IMR-90 (cell line): ENCODE results near the gene CTSS. TPM values are rescaled to one million over a fixed set of nuclear protein-coding genes. Genes with fewer than 3 reads are reported as not detected.

ENCODE experiments used
- ATAC-seq: fragments of 200-7000 bp; cut with Tn5 transposase; 2 replicates; pipeline ENCODE4 v1.9.1; 2020; ENCODE audit warnings: low read depth, mild to moderate bottlenecking, moderate library complexity
- BruUV-seq: library from RNA; stranded (reverse); fragments of 400-500 nt; replicated peaks from 2 replicates; lab custom pipeline; 2021; lab: Mats Ljungman, UMichigan
- CTCF ChIA-PET: fragments of 300-600 bp; formaldehyde crosslinking; extraction: SDS; loops from one replicate; lab custom pipeline; 2021; ENCODE audit warnings: antibody characterized with exemption; lab: Yijun Ruan, JAX
- POLR2A ChIA-PET: fragments of 300-600 bp; sonication (Branson Sonifier 250); formaldehyde crosslinking; loops from one replicate; lab custom pipeline; 2022; ENCODE audit warnings: antibody characterized with exemption; ENCODE audit not compliant: unreplicated experiment; lab: Charles Lee
- DNase-seq: peaks from one replicate; pipeline ENCODE4 v3.0.0; 2013
- H2AFZ ChIP-seq: replicated peaks from 2 replicates; pipeline ENCODE3; 2013; ENCODE audit warnings: low read length, mild to moderate bottlenecking; ENCODE audit not compliant: poor library complexity
- H2AK5ac ChIP-seq: 2 replicates; pipeline ENCODE4 v1.6.1; 2013; ENCODE audit warnings: low read depth, low read length, inconsistent platforms
- H2AK9ac ChIP-seq: replicated peaks from 2 replicates; pipeline ENCODE3; 2013; ENCODE audit warnings: mild to moderate bottlenecking, low read depth, low read length, moderate library complexity; ENCODE audit not compliant: poor library complexity
- H2BK120ac ChIP-seq: 2 replicates; pipeline ENCODE4 v1.6.1; 2013; ENCODE audit warnings: low read depth, low read length, inconsistent platforms
- H2BK15ac ChIP-seq: 3 replicates; pipeline ENCODE4 v1.6.1; 2013; ENCODE audit warnings: low read depth, low read length, inconsistent platforms
- H2BK20ac ChIP-seq: 2 replicates; pipeline ENCODE4 v1.6.1; 2013; ENCODE audit warnings: low read depth, mild to moderate bottlenecking, inconsistent platforms, low read length, moderate library complexity
- H2BK5ac ChIP-seq: 2 replicates; pipeline ENCODE4 v1.6.1; 2013; ENCODE audit warnings: mild to moderate bottlenecking, low read depth, low read length, inconsistent platforms; ENCODE audit not compliant: poor library complexity, severe bottlenecking
- H3K14ac ChIP-seq: replicated peaks from 2 replicates; pipeline ENCODE4 v1.6.1; 2013; ENCODE audit warnings: low read depth, low read length, inconsistent platforms
- H3K18ac ChIP-seq: 2 replicates; pipeline ENCODE4 v1.6.1; 2013; ENCODE audit warnings: low read depth, low read length, control low read depth
- H3K23ac ChIP-seq: 2 replicates; pipeline ENCODE4 v1.6.1; 2013; ENCODE audit warnings: low read depth, low read length, inconsistent platforms
- H3K27ac ChIP-seq: 2 replicates; pipeline ENCODE4 v1.5.1; 2013; ENCODE audit warnings: mild to moderate bottlenecking, control low read depth, low read length; ENCODE audit not compliant: insufficient read depth
- H3K27me3 ChIP-seq: 2 replicates; pipeline ENCODE4 v1.6.1; 2013; ENCODE audit warnings: low read length; ENCODE audit not compliant: control insufficient read depth, insufficient read depth
- H3K36me3 ChIP-seq: 2 replicates; pipeline ENCODE4 v1.6.1; 2013; ENCODE audit warnings: low read length, mixed read lengths; ENCODE audit not compliant: control insufficient read depth, insufficient read depth
- H3K4ac ChIP-seq: 2 replicates; pipeline ENCODE4 v1.6.1; 2013; ENCODE audit warnings: low read depth, low read length, inconsistent platforms
- H3K4me1 ChIP-seq: 2 replicates; pipeline ENCODE4 v1.6.1; 2013; ENCODE audit warnings: low read length, mixed read lengths; ENCODE audit not compliant: control insufficient read depth, insufficient read depth
- H3K4me2 ChIP-seq: 2 replicates; pipeline ENCODE4 v1.6.1; 2013; ENCODE audit warnings: low read depth, mild to moderate bottlenecking, control low read depth, low read length, moderate library complexity
- H3K4me3 ChIP-seq: 2 replicates; pipeline ENCODE4 v1.5.1; 2013; ENCODE audit warnings: low read depth, mild to moderate bottlenecking, control low read depth, low read length, moderate library complexity; ENCODE audit not compliant: insufficient read depth
- H3K56ac ChIP-seq: 2 replicates; pipeline ENCODE4 v1.6.1; 2013; ENCODE audit warnings: low read length, inconsistent platforms; ENCODE audit not compliant: insufficient read depth; ENCODE audit errors: extremely low read depth
- H3K79me1 ChIP-seq, 2 experiments: 2 replicates each; pipeline ENCODE4 v1.6.1; 2013; ENCODE audit warnings: low read length in 2 of 2, inconsistent platforms in 1 of 2, low read depth in 1 of 2
- H3K9ac ChIP-seq: 2 replicates; pipeline ENCODE4 v1.6.1; 2013; ENCODE audit warnings: low read depth, low read length, control low read depth
- H3K9me1 ChIP-seq: 2 replicates; pipeline ENCODE4 v1.6.1; 2013; ENCODE audit warnings: low read length, inconsistent platforms; ENCODE audit not compliant: insufficient read depth
- H3K9me3 ChIP-seq: 2 replicates; pipeline ENCODE4 v1.6.1; 2013; ENCODE audit warnings: low read length; ENCODE audit not compliant: control insufficient read depth, insufficient read depth
- H4K20me1 ChIP-seq: 2 replicates; pipeline ENCODE4 v1.6.1; 2013; ENCODE audit warnings: low read length, inconsistent platforms; ENCODE audit not compliant: insufficient read depth
- H4K5ac ChIP-seq: 2 replicates; pipeline ENCODE4 v1.6.1; 2013; ENCODE audit warnings: mild to moderate bottlenecking, low read depth, low read length, control low read depth
- H4K8ac ChIP-seq, 2 experiments: 2 replicates each; pipeline ENCODE4 v1.6.1; 2013; ENCODE audit warnings: low read depth in 2 of 2, low read length in 2 of 2, control low read depth in 1 of 2, inconsistent platforms in 1 of 2
- H4K91ac ChIP-seq: 2 replicates; pipeline ENCODE4 v1.6.1; 2013; ENCODE audit warnings: low read depth, low read length, inconsistent platforms; ENCODE audit not compliant: insufficient read depth
- BHLHE40 ChIP-seq: fragments of 150-350 bp; IDR thresholded peaks from 2 replicates; pipeline ENCODE4 v1.6.1; 2016; ENCODE audit warnings: mild to moderate bottlenecking, low read depth, low read length
- CEBPB ChIP-seq: IDR thresholded peaks from 2 replicates; pipeline ENCODE4 v1.6.1; 2012; ENCODE audit warnings: low read depth, low read length, improper control_type of control experiment
- CHD1 ChIP-seq: IDR thresholded peaks from 2 replicates; pipeline ENCODE4 v1.6.1; 2012; ENCODE audit warnings: low read depth, low read length, improper control_type of control experiment
- CTCF ChIP-seq: conservative IDR thresholded peaks from 2 replicates; pipeline ENCODE4 v1.5.1; 2012; ENCODE audit warnings: mild to moderate bottlenecking, low read depth, low read length, improper control_type of control experiment
- ELK1 ChIP-seq: fragments of 150-350 bp; IDR thresholded peaks from 2 replicates; pipeline ENCODE4 v1.6.1; 2016; ENCODE audit warnings: low read depth, mild to moderate bottlenecking, low read length, moderate library complexity, borderline replicate concordance
- FOS ChIP-seq: fragments of 150-350 bp; IDR thresholded peaks from 2 replicates; pipeline ENCODE4 v1.6.1; 2016; ENCODE audit warnings: low read depth, low read length
- MAFK ChIP-seq: IDR thresholded peaks from 2 replicates; pipeline ENCODE4 v1.6.1; 2012; ENCODE audit warnings: low read depth, low read length, improper control_type of control experiment
- MAZ ChIP-seq: IDR thresholded peaks from 2 replicates; pipeline ENCODE4 v1.6.1; 2012; ENCODE audit warnings: low read depth, mild to moderate bottlenecking, low read length, improper control_type of control experiment, moderate library complexity, borderline replicate concordance
- MXI1 ChIP-seq: IDR thresholded peaks from 2 replicates; pipeline ENCODE4 v1.6.1; 2012; ENCODE audit warnings: low read depth, mild to moderate bottlenecking, low read length, moderate library complexity, borderline replicate concordance
- NFE2L2 ChIP-seq: fragments of 150-350 bp; IDR thresholded peaks from 2 replicates; pipeline ENCODE4 v1.6.1; 2016; ENCODE audit warnings: low read depth, mild to moderate bottlenecking, low read length
- POLR2A ChIP-seq: IDR thresholded peaks from 2 replicates; pipeline ENCODE4 v1.6.1; 2012; ENCODE audit warnings: mild to moderate bottlenecking, low read depth, low read length
- RAD21 ChIP-seq: IDR thresholded peaks from 2 replicates; pipeline ENCODE4 v1.6.1; 2012; ENCODE audit warnings: low read length, improper control_type of control experiment
- RCOR1 ChIP-seq: IDR thresholded peaks from 2 replicates; pipeline ENCODE4 v1.6.1; 2012; ENCODE audit warnings: mild to moderate bottlenecking, low read length, improper control_type of control experiment; ENCODE audit not compliant: insufficient replicate concordance
- RFX5 ChIP-seq: IDR thresholded peaks from 2 replicates; pipeline ENCODE4 v1.8.0; 2012; ENCODE audit warnings: low read depth, mild to moderate bottlenecking, low read length, moderate library complexity
- SMC3 ChIP-seq: fragments of 150-350 bp; IDR thresholded peaks from 2 replicates; pipeline ENCODE4 v1.6.1; 2016; ENCODE audit warnings: low read depth, mild to moderate bottlenecking, antibody characterized with exemption, low read length, moderate library complexity
- USF2 ChIP-seq: fragments of 150-350 bp; IDR thresholded peaks from 2 replicates; pipeline ENCODE4 v1.6.1; 2017; ENCODE audit warnings: mild to moderate bottlenecking, antibody characterized with exemption, low read length, low read depth
- WGBS, 2 experiments: methylation state at CpG; one replicate each; pipeline versions ENCODE4 v1.1.5 to v1.1.7; 2013; ENCODE audit warnings: missing lambda C conversion rate in 2 of 2; ENCODE audit not compliant: insufficient read length in 1 of 2; ENCODE audit errors: extremely low coverage in 2 of 2; 5-methylcytosine and 5-hydroxymethylcytosine counted together
- dilution Hi-C: fragments of 300-500 bp; cut with HindIII; formaldehyde crosslinking; loops from one replicate; pipeline ENCODE4 v1.14.3; 2018; ENCODE audit warnings: low sequenced_read_pairs; ENCODE audit not compliant: unreplicated experiment
- in situ Hi-C: fragments of 300-500 bp; cut with MboI; formaldehyde crosslinking; loops from 3 replicates; pipeline ENCODE4 v1.14.3; 2019; ENCODE audit warnings: low sequenced_read_pairs, inconsistent platforms, mixed read lengths
- intact Hi-C: fragments of 100-400 bp; cut with micrococcal nuclease; formaldehyde crosslinking; loops from 2 replicates; pipeline ENCODE4 v1.10.0; 2022
- polyA plus RNA-seq, 3 experiments: library from polyadenylated mRNA; depleted of rRNA; stranded (reverse); fragments of >200 nt; gene quantifications; 2 replicates each; pipeline ENCODE4 v1.2.3, GENCODE V29; 2012; ENCODE audit warnings: low replicate concordance in 1 of 3
- total RNA-seq: library from RNA; depleted of rRNA; stranded (reverse); fragments of >200 nt; gene quantifications from 2 replicates; pipeline ENCODE4 v1.2.3, GENCODE V29; 2012

The CTSS gene
- total and polyA plus RNA-seq, 2 of the 4 experiments (the other 2 are of a cell fraction) = 0.18 to 0.48 TPM

GRCh38 chr1:150799089-150799488 lies 33.5 kb upstream of the CTSS start:
- BruUV-seq = no TSS peak
- intact Hi-C loops (no loop called here), in situ Hi-C loops (no loop called here), dilution Hi-C loops (no loop called here)
- H3K27me3 ChIP-seq = no peaks in the 10 kb centered on the region
- H3K36me3 ChIP-seq = peaks cover 19% of the 10 kb centered on the region
- no peak overlapping the region for H3K4ac ChIP-seq
- no peaks in the 10 kb centered on the region for H4K20me1 ChIP-seq
- no peak overlapping the region for H2AK9ac ChIP-seq
- no peak overlapping the region for H2BK15ac ChIP-seq
- no peak overlapping the region for H3K27ac ChIP-seq
- H4K91ac ChIP-seq = no peak overlapping the region
- no peak overlapping the region for H3K23ac ChIP-seq
- no peak overlapping the region for H2BK5ac ChIP-seq
- no peaks in the 10 kb centered on the region for H3K79me1 ChIP-seq
- no peak overlapping the region for H4K8ac ChIP-seq
- no peak overlapping the region for H3K56ac ChIP-seq
- H2AFZ ChIP-seq = no peak overlapping the region
- ChIA-PET CTCF (no interaction called here), POLR2A (no interaction called here)
- H4K5ac ChIP-seq = no peak overlapping the region
- TF ChIP-seq SMC3 = no peak
- TF ChIP-seq FOS = no peak
- TF ChIP-seq MAFK = no peak
- TF ChIP-seq RFX5 = no peak
- no peak for TF ChIP-seq RCOR1
- no peak for TF ChIP-seq CTCF
- TF ChIP-seq MXI1 = no peak
- TF ChIP-seq MAZ = no peak
- no peak for TF ChIP-seq POLR2A
- no peak for TF ChIP-seq RAD21
- no peak for TF ChIP-seq ELK1
- TF ChIP-seq CHD1 = no peak
- TF ChIP-seq BHLHE40 = no peak
- TF ChIP-seq NFE2L2 = no peak
- no peak for TF ChIP-seq CEBPB
- TF ChIP-seq USF2 = no peak
- no peaks in the 10 kb centered on the region for H3K9me3 ChIP-seq
- no peak overlapping the region for H3K18ac ChIP-seq
- ATAC-seq (no peak), DNase-seq (no peak)
- H3K9ac ChIP-seq = no peak overlapping the region
- H2BK20ac ChIP-seq = no peak overlapping the region
- no CpG with 5 or more reads among the region's 5 CpGs for WGBS, 2 experiments
- peaks cover 2% of the 10 kb centered on the region for H3K4me1 ChIP-seq
- no peak overlapping the region for H2AK5ac ChIP-seq
- H3K4me2 ChIP-seq = no peak overlapping the region
- H2BK120ac ChIP-seq = no peak overlapping the region
- H3K14ac ChIP-seq = no peak overlapping the region
- H3K4me3 ChIP-seq = no peak overlapping the region
- H3K9me1 ChIP-seq = peaks cover 6% of the 10 kb centered on the region
